GM10266 (cell line): ENCODE data around the gene ADGRA1.

Source experiments
- DNase-seq: peaks from one replicate; pipeline ENCODE4 v3.0.0; 2012; ENCODE audit errors: extremely low spot score
- TF ChIP-seq, protein P1 (sequence below): IDR thresholded peaks from 2 replicates; pipeline ENCODE4 v1.5.1; 2012; ENCODE audit warnings: mild to moderate bottlenecking, low read depth; ENCODE audit not compliant: control insufficient read depth, insufficient read depth; ENCODE audit errors: missing control alignments

The ADGRA1 gene

DNA sequence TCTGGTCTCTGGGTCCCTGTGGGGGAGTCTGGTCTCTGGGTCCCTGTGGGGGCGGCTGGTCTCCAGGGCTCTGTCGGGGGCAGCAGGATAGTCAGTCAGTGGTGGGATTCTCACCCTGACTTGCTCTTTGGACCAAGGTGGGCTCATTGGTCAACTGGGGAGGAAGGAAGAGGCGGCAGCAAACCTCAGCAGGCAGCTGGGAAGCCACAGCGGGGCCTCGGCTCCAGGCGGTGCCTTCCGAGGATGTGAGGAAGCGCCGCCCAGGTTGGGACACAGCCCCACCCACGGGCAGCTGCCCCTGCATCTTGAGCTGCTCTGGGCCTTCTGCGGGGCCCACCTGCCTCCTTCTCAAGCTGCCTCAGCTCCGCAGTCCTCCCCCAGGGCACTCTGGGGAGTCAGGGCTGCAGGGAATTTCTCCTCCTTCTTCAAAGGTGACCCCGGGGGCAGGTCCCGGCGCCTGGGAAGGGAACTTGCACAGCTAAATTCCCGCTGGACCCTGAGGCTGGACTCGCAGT lies 51.9 kb downstream of the ADGRA1 start:
- no peak for DNase-seq
- TF ChIP-seq, protein P1, sequence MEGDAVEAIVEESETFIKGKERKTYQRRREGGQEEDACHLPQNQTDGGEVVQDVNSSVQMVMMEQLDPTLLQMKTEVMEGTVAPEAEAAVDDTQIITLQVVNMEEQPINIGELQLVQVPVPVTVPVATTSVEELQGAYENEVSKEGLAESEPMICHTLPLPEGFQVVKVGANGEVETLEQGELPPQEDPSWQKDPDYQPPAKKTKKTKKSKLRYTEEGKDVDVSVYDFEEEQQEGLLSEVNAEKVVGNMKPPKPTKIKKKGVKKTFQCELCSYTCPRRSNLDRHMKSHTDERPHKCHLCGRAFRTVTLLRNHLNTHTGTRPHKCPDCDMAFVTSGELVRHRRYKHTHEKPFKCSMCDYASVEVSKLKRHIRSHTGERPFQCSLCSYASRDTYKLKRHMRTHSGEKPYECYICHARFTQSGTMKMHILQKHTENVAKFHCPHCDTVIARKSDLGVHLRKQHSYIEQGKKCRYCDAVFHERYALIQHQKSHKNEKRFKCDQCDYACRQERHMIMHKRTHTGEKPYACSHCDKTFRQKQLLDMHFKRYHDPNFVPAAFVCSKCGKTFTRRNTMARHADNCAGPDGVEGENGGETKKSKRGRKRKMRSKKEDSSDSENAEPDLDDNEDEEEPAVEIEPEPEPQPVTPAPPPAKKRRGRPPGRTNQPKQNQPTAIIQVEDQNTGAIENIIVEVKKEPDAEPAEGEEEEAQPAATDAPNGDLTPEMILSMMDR, result no peak

DNA sequence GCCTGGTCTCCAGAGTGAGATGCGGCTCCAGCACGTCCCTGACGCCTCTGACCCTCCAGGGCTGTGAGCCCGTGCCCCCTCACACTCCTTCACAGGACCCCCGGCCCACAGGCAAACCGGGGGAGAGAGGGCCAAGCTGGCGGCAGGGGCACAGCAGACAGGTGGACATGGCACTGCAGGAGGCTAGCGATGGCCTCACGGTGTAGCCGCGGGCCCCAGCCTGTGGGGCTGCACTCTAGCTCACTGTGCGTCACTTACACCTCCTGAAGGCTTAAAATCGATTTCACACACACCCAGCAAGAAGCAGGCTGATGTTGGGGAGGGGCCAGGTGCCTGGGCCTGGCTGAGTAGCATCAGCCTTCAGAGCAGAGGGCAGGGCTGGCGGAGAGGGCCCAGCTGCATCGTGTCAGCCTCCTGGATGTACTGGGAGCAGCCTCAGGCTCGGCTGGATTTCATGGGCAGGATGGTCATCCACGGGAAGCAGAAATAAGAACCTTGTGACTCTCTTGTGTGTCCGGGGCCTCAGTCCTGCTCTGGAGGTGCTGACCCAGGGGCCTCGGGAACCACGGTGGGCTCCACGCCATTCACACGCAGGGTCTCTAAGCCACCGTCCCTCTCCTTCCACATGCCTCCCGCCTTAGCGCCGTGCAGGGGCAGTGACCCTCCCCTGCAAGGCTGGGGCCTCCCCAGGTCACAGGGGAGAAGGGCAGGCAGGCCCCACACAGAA lies 52.9 kb downstream of the ADGRA1 start:
- no peak for DNase-seq
- TF ChIP-seq, protein P1, result no peak

DNA sequence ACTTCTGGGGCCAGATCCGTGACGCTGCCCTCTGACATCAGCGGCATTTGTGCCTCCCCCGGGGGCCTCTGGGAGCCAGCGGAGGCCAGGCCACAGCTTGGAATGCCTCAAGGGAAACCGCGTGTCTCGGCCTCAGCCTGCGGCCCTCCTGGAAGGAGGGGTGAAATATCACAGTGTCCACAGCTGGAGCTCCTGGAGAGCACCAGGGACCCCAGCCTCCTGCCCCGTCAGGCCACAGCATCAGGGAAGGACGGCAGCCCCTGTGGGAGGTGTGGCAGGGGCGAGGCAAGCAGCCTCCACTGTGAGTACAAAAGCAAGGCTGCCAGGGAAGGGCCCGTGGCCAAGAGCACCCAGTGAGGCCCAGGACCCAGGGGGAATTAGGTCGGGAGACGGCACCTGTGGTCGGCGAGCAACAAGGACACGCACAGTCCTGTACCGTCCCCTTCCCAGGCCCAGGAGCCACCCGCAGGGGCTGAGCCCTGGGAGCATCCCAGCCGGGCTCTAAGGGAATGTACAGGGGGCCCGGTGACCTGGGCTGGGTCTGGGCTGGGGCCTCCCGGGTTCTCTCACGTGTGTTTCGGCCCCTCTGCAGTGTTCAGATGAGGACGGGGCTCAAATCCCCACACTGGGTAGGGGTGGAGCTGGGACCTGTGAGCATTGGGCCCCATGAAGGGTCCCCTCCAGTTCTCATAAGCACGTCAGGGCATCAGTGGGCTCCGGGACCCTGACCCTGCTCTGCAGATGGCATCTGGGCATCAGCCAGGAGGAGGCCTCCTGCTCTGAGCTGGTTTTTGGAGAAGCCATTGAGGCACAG lies 53.6 kb downstream of the ADGRA1 start:
- TF ChIP-seq, protein P1, result no peak
- no peak for DNase-seq

DNA sequence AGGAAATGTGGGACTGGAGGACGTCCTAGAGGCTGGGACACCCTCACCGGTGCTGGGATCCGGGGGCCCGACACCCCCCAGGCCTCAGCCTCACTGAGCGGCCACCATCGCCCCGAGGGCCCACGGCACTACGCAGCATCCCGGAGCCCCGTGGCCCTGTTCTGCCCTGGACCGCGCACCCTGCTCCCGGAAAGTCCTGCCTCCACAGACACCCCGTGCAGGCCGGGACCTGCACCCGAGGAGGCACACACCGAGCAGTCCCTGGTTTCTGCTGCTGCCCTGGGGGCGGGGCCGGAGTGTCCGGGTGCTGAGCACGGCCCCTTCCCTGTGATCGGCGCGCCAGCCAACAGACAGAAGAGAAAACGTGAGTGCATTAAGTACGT lies 54.2 kb downstream of the ADGRA1 start:
- TF ChIP-seq, protein P1, result no peak

DNA sequence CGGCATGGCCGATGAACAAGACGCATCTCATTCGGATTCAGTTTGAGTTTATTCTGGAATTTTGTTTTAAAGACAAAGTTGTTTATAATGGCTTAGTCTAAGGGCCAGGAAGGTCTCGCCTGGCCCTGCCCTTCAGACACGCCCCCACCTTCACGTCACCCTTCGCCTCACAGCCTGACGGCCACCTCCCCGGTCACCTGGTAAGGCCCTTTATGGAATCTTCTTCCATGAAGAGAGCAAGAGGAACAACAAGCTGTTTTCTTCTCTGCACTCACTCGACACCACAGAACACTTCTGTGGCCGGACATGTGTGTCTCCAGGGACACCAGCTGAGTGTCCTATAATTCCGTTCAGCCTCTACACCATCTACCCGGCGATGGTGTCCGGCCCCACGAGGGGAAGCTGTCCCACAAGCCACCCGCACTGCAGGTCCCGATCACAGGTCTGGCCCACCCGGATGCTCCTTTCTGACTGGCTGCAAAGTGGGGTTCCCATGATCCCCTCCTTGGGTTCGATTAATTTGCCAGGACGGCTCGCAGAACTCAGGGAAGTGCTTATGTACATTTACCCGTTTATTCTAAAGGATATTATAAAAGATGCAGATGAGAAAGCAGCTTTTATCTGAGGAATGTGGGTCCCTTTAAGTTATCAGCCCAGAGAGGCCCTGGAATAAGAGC lies 54.9 kb downstream of the ADGRA1 start:
- TF ChIP-seq, protein P1, result no peak
- DNase-seq, result no peak

More for the DNA sequence above, 54.2 kb downstream of the ADGRA1 start:
- DNase-seq, result no peak

DNA sequence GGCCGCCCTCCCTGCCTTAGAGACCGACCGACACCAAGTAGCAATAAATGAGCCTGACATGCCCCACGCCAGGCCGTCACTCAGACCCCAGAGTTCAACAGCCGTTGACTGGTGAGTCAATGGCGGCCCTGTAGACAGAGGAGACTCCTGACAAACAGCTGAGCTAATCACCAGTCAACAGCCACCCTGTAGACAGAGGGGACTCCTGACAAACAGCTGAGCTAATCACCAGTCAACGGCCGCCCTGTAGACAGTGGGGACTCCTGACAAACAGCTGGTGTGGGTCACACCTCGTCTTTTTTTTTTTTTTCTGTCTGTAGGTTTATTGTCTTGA lies 55.4 kb downstream of the ADGRA1 start:
- no peak for DNase-seq
- TF ChIP-seq, protein P1, result no peak

DNA sequence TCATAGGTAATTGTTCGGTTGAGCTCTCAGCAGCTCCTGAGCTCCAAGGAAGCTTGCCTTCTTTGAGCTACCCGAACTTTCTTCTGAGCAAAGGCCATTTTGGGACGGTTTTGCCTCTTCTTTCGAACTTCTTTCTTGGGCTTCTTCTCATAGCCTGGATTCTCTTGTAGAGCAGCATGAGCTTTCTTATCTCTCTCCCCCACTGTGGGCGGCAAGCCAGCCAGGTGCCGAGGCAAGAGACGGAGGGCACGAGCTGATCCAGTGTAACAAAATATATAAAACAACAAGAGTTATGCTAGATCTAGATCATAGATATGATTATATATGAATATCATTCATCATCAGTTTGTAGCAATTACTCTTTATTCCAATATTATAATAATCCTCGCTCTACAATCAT lies 55.8 kb downstream of the ADGRA1 start:
- TF ChIP-seq, protein P1, result peak; percentile 14
- DNase-seq, result no peak
